Heart right ventricle (tissue), 16 donors: ENCODE data around the gene ITGA7. TPM values are rescaled to one million over a fixed set of nuclear protein-coding genes. Genes with fewer than 3 reads are reported as not detected.

Experiments used
- ATAC-seq, 8 donors: fragments of 200-7000 bp; cut with Tn5 transposase; one replicate each; pipeline ENCODE4 v1.9.1; 2020; ENCODE audit warnings: mild to moderate bottlenecking in 8 of 8, moderate library complexity in 8 of 8, moderate number of reproducible peaks in 1 of 8
- DNase-seq, 2 donors: peaks; one replicate each; pipeline ENCODE4 v3.0.0-alpha.2; 2020
- H3K27ac ChIP-seq, 10 donors: fragments of 200-600 bp; sonication (generic) in 2 of 10; one replicate each; pipeline versions ENCODE4 v1.5.0 to v1.8.0; 2020 to 2022; ENCODE audit warnings: mild to moderate bottlenecking in 3 of 10
- H3K27me3 ChIP-seq, 7 donors: fragments of 200-600 bp; one replicate each; pipeline ENCODE4 v1.8.0; 2021 to 2022; ENCODE audit warnings: mild to moderate bottlenecking in 2 of 7
- H3K36me3 ChIP-seq, 9 donors: fragments of 200-600 bp; sonication (generic) in 1 of 9; one replicate each; pipeline versions ENCODE4 v1.5.0 to v1.8.0; 2020 to 2022; ENCODE audit warnings: mild to moderate bottlenecking in 2 of 9
- H3K4me1 ChIP-seq, 9 donors: fragments of 200-600 bp; sonication (generic) in 1 of 9; one replicate each; pipeline versions ENCODE4 v1.5.0 to v1.8.0; 2020 to 2022; ENCODE audit warnings: mild to moderate bottlenecking in 4 of 9
- H3K4me3 ChIP-seq, 10 donors: fragments of 200-600 bp; sonication (generic) in 2 of 10; one replicate each; pipeline versions ENCODE4 v1.5.0 to v1.8.0; 2020 to 2022; ENCODE audit warnings: mild to moderate bottlenecking in 7 of 10, moderate library complexity in 2 of 10
- H3K9me3 ChIP-seq, 11 donors: fragments of 200-600 bp in 10 of 11; sonication (generic) in 2 of 11; one replicate each; pipeline versions ENCODE4 v1.5.0 to v1.8.0; 2013 to 2022; ENCODE audit warnings: mild to moderate bottlenecking in 2 of 11, control low read depth in 1 of 11, moderate library complexity in 1 of 11
- CTCF ChIP-seq, 9 donors: fragments of 200-600 bp; sonication (generic) in 2 of 9; IDR thresholded peaks; one replicate each; pipeline versions ENCODE4 v1.5.0 to v1.8.0; 2021 to 2022; ENCODE audit warnings: antibody characterized with exemption in 9 of 9, mild to moderate bottlenecking in 5 of 9, moderate library complexity in 1 of 9
- WGBS, 2 donors: extraction: QIAGEN DNeasy Blood & Tissue Kit; methylation state at CpG; one replicate each; pipeline ENCODE4 v1.1.7; 2013; ENCODE audit warnings: inconsistent platforms in 1 of 2; 5-methylcytosine and 5-hydroxymethylcytosine counted together
- intact Hi-C, 10 donors: fragments of 100-400 bp; cut with DNase I; formaldehyde crosslinking; loops; one replicate each; pipeline versions ENCODE4 v1.11.1 to v1.14.2; 2022
- polyA plus RNA-seq, 2 donors: library from polyadenylated mRNA; stranded (reverse); fragments of 200-250 nt; gene quantifications; one replicate each; pipeline ENCODE4 v1.2.3, GENCODE V29; 2013
- total RNA-seq, 10 donors: library from RNA; stranded (reverse); fragmentation: NEBNext Ultra II Directional in 3 of 10; extraction: Animal tissue kit (Norgen Biotek cat#: 25700) in 3 of 10; gene quantifications; one replicate each; pipeline versions ENCODE4 v1.2.1 to v1.2.4, GENCODE V29; 2021 to 2023
- donor health status: Arrhythmogenic right ventricular cardiomyopathy.
- donor health status: ischemic (EF 13 %, LVEDD 7.1; RV severe dilation, severe dysfunction).
- donor health status: healthy with polysubstance abuse.
- donor health status: DM: no; HTN: yes; CAD: no.
- donor health status: DM: no; HTN: no; CAD: no.
- donor health status: ischemic (EF 25% LVEDD 6.9; RV normal size, moderate dysfunction).
- donor health status: ischemic (EF 25% LVEDD 5.7; RV mildly dilated, moderate dysfunction).
- donor health status: healthy.
- donor health status: DM: yes; HTN: yes; CAD: no.
- donor health status: Ischemic cardiomyopathy.
- donor health status: ischemic (EF 35%, LVEDD 5.7; RV mildly dilated, moderate dysfunction).
- donor health status: nonischemic (EF 11% LVEDD 7.7; RV severe dilation, severe dysfunction).
- donor health status: DM: yes; HTN: yes; CAD: no.
- donor health status: PGD.
- donor health status: ischemic (EF 29% LVEDD 5.4; RV normal size, mild dysfunction).
- donor health status: nonischemic (EF 23%, LVEDD 6.1; RV moderate dilation, normal function).

The ITGA7 gene
- total and polyA plus RNA-seq, 12 donors, result 247 to 750 (median 502) TPM

GRCh38 chr12:55729819-55730818 is 22.4 kb upstream of the ITGA7 start:
- Histone ChIP-seq H3K36me3 (peaks cover 0 to 25% (median 18%) of the 10 kb centered on the region in 9 donors), H3K9me3 (no peaks in the 10 kb centered on the region), H3K4me1 (peaks cover 14 to 50% (median 43%) of the 10 kb centered on the region in 9 donors), H3K4me3 (peak overlapping the region; percentile 66 to 98 (median 87)), H3K27ac (peak overlapping the region; percentile 96 to 100 (median 99)), H3K27me3 (no peaks in the 10 kb centered on the region)
- WGBS, 2 donors, result 7 to 8% methylated on average over 19 of the region's 19 CpGs
- peak in 3 of 9 donors; percentile 15 to 26 (median 19) for TF ChIP-seq CTCF (IDR thresholded peaks at IDR 0.05)
- intact Hi-C loops, result loop anchor here in 5 of 10 donors (2.0 to 10.0 kb wide), 7 partner anchors 21 to 385 kb away; partner anchors contain the start of genes DGKA (in 1 of the 5), RPL41 (in 1 of the 5), RPS26 (in 1 of the 5) and ZC3H10 (in 1 of the 5)
- no peak for DNase-seq
- peak in 6 of 8 donors; percentile 3 to 13 (median 10) for ATAC-seq

GRCh38 chr12:55728939-55729818 is 21.5 kb upstream of the ITGA7 start, which contains the start of gene CD63:
CD63 (minus strand) TSS chr12:55729009; CDS start chr12:55728341, 668 bp downstream.
- Histone ChIP-seq H3K9me3 (no peaks in the 10 kb centered on the region), H3K4me1 (peaks cover 14 to 60% (median 51%) of the 10 kb centered on the region in 9 donors), H3K27ac (peak within 1 kb of the TSS; percentile 96 to 100 (median 99)), H3K36me3 (peaks cover 0 to 35% (median 24%) of the 10 kb centered on the region in 9 donors), H3K4me3 (peak within 1 kb of the TSS; percentile 66 to 98 (median 87)), H3K27me3 (no peaks in the 10 kb centered on the region)
- intact Hi-C loops, result loop anchor here in 3 of 10 donors (2.0 to 5.0 kb wide), 3 partner anchors 20 to 72 kb away; a partner anchor contains a TSS
- ATAC-seq, result peak; percentile 86 to 93 (median 90)
- 0 to 1% methylated on average over 46 to 61 of the region's 61 CpGs for WGBS, 2 donors
- no peak for TF ChIP-seq CTCF (IDR thresholded peaks at IDR 0.05)
- peak; percentile 91 to 94 for DNase-seq

GRCh38 chr12:55728186-55728938 is 20.7 kb upstream of the ITGA7 start:
- intact Hi-C loops, result loop anchor here in 3 of 10 donors (2.0 to 5.0 kb wide), 3 partner anchors 20 to 71 kb away; a partner anchor contains a TSS
- peak overlapping the region; percentile 66 to 98 (median 87) for H3K4me3 ChIP-seq
- peak overlapping the region; percentile 96 to 100 (median 99) for H3K27ac ChIP-seq
- WGBS, 2 donors, result 0% methylated on average over 51 to 61 of the region's 61 CpGs
- peaks cover 0 to 43% (median 29%) of the 10 kb centered on the region in 9 donors for H3K36me3 ChIP-seq
- no peaks in the 10 kb centered on the region for H3K9me3 ChIP-seq
- peaks cover 20 to 68% (median 59%) of the 10 kb centered on the region in 9 donors for H3K4me1 ChIP-seq
- TF ChIP-seq CTCF (IDR thresholded peaks at IDR 0.05), result no peak
- peak; percentile 83 to 87 for DNase-seq
- peak; percentile 34 to 68 (median 61) for ATAC-seq
- no peaks in the 10 kb centered on the region for H3K27me3 ChIP-seq
